Ovary (tissue), 9 donors: ENCODE measurements around the gene TBC1D14. TPM values are rescaled to one million over a fixed set of nuclear protein-coding genes. Genes with fewer than 3 reads are reported as not detected.

Experiments
- DNase-seq, 5 donors: peaks; one replicate each; pipeline ENCODE4 v3.0.0-alpha.2; 2019 to 2020
- H3K27ac ChIP-seq, 2 donors: fragments of 200-600 bp; one replicate each; pipeline versions ENCODE4 v1.5.1 to v1.8.0; 2019 to 2022
- H3K27me3 ChIP-seq: fragments of 200-600 bp; one replicate; pipeline ENCODE4 v1.8.0; 2022
- H3K36me3 ChIP-seq: fragments of 200-600 bp; sonication (generic); one replicate; pipeline ENCODE4 v1.5.1; 2019
- H3K4me1 ChIP-seq: one replicate; pipeline ENCODE4 v1.8.1; 2013; ENCODE audit warnings: mild to moderate bottlenecking, moderate library complexity; ENCODE audit not compliant: insufficient read depth
- H3K4me3 ChIP-seq: fragments of 200-600 bp; sonication (generic); one replicate; pipeline ENCODE4 v1.5.1; 2017
- H3K9me3 ChIP-seq, 2 donors: fragments of 200-600 bp in 1 of 2; sonication (generic) in 1 of 2; one replicate each; pipeline versions ENCODE4 v1.5.1 to v1.8.1; 2013 to 2019; ENCODE audit warnings: mild to moderate bottlenecking in 1 of 2, moderate library complexity in 1 of 2
- EP300 ChIP-seq: sonication (generic); formaldehyde crosslinking; IDR thresholded peaks from one replicate; pipeline ENCODE4 v1.6.1; 2017; ENCODE audit warnings: antibody characterized with exemption
- POLR2A ChIP-seq: fragments of 450-650 bp; IDR thresholded peaks from one replicate; pipeline ENCODE4 v1.6.1; 2017; ENCODE audit warnings: antibody characterized with exemption, mild to moderate bottlenecking, moderate library complexity
- WGBS, 3 donors: extraction: QIAGEN DNeasy Blood & Tissue Kit in 1 of 3; methylation state at CpG; one replicate each; pipeline versions ENCODE4 v1.1.5 to v1.1.7; 2013 to 2017; 5-methylcytosine and 5-hydroxymethylcytosine counted together
- intact Hi-C, 4 donors: fragments of 100-400 bp; cut with DNase I; formaldehyde crosslinking; loops; one replicate each; pipeline versions ENCODE4 v1.11.0 to v1.15.1; 2022 to 2023
- polyA plus RNA-seq, 2 donors: library from polyadenylated mRNA; stranded (reverse); fragments of 200-250 nt in 1 of 2; fragments of 350-450 nt in 1 of 2; fragmentation: Illumina TruSeq in 1 of 2; extraction: RNeasy Lipid Tissue Mini Kit (QIAGEN cat#74804) in 1 of 2; gene quantifications; one replicate each; pipeline ENCODE4 v1.2.3, GENCODE V29; 2013 to 2014
- total RNA-seq, 7 donors: library from RNA; depleted of rRNA in 2 of 7; stranded (reverse); fragments of >200 nt in 2 of 7; fragmentation: NEBNext Ultra II Directional in 3 of 7; extraction: Animal tissue kit (Norgen Biotek cat#: 25700) in 3 of 7; gene quantifications; one replicate each; pipeline versions ENCODE4 v1.1.0 to v1.2.4, GENCODE V29; 2016 to 2023
- TF ChIP-seq, protein P1 (sequence below), 3 donors: fragments of 450-650 bp in 2 of 3; fragments of 200-600 bp in 1 of 3; IDR thresholded peaks; one replicate each; pipeline versions ENCODE4 v1.5.1 to v1.8.0; 2016 to 2022; ENCODE audit warnings: antibody characterized with exemption in 3 of 3, mild to moderate bottlenecking in 1 of 3
- donor health status: DM: no; HTN: no; CAD: no; lungs with moderate emphysema.
- donor health status: DM: no; HTN: no; CAD: no.
- donor health status: Bipolar disorder and iron deficiency.
- donor health status: DM: yes; HTN: yes; CAD: no.
- donor health status: DM: no; HTN: no; CAD: no.
- donor health status: DM: yes; HTN: yes; CAD: no.

The TBC1D14 gene
- total and polyA plus RNA-seq, 9 donors, result 19.9 to 40.0 (median 34.4) TPM

DNA sequence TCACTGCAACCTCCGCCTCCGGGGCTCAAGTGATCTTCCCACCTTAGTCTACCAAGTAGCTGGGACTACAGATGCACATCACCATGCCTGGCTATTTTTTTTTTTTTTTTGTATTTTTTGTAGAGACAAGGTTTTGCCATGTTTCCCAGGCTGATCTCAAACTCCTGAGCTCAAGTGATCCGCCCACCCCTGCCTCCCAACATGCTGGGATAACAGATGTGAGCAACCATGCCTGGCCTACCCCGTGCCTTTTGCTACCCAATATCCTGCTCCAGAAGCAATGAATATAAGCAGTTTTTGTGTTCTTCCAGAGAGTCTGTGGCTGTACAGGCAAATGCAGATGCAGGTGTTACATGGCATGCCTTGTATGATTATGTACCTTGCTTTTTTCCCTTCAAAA is 50.5 kb downstream of the TBC1D14 start:
- Histone ChIP-seq H3K27me3 (no peaks in the 10 kb centered on the region), H3K36me3 (no peaks in the 10 kb centered on the region), H3K4me1 (no peaks in the 10 kb centered on the region), H3K27ac (no peak overlapping the region), H3K4me3 (no peak overlapping the region), H3K9me3 (no peaks in the 10 kb centered on the region)
- no peak for TF ChIP-seq POLR2A
- WGBS, 3 donors, result 85 to 89% (median 87%) methylated on average over 4 of the region's 4 CpGs
- intact Hi-C loops, result no loop called here
- DNase-seq, result no peak

DNA sequence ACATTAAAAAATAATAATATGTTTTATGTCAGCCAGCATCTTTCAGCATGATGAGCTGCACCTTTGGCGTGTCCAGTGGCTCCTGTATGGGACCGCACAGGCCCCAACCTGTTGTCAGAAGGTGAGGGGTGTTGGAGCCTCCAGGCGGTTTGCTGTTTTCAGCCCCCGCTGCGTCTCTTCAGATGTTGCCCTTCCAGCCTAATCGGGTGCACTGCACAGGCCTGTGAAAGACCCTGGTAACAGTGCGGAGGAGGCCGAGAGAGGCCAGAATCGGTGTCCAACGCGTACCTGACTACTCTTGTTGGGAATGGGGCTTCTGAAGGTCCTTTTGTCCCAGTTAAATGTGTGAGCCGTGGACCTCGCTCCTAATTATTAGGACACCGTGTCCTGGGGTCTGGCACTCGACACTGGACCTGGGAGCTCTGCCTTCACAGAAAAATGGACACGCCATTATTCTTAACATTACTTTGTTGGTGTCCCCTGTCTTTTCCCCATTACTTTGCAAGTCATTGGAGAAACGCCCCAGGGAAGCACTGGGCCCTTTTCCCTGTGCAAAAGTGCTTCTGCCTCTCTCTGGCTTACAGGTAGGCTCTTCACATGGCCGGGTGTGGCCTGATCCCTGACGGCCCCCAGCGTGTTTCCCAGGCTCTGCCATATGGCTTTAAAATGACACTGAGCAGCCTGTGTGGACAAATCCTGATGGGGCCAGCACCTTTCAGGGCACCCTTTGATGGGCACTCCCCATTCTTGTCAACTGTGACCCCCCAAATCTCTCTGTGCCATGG is 51.2 kb downstream of the TBC1D14 start:
- no peak overlapping the region for H3K4me3 ChIP-seq
- no peaks in the 10 kb centered on the region for H3K9me3 ChIP-seq
- no peak for DNase-seq
- WGBS, 3 donors, result 92 to 95% (median 94%) methylated on average over 20 of the region's 20 CpGs
- no peaks in the 10 kb centered on the region for H3K36me3 ChIP-seq
- no peak overlapping the region for H3K27ac ChIP-seq
- TF ChIP-seq, protein P1, sequence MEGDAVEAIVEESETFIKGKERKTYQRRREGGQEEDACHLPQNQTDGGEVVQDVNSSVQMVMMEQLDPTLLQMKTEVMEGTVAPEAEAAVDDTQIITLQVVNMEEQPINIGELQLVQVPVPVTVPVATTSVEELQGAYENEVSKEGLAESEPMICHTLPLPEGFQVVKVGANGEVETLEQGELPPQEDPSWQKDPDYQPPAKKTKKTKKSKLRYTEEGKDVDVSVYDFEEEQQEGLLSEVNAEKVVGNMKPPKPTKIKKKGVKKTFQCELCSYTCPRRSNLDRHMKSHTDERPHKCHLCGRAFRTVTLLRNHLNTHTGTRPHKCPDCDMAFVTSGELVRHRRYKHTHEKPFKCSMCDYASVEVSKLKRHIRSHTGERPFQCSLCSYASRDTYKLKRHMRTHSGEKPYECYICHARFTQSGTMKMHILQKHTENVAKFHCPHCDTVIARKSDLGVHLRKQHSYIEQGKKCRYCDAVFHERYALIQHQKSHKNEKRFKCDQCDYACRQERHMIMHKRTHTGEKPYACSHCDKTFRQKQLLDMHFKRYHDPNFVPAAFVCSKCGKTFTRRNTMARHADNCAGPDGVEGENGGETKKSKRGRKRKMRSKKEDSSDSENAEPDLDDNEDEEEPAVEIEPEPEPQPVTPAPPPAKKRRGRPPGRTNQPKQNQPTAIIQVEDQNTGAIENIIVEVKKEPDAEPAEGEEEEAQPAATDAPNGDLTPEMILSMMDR (IDR thresholded peaks at IDR 0.05), result no peak
- TF ChIP-seq EP300, result no peak
- TF ChIP-seq POLR2A, result no peak
- H3K27me3 ChIP-seq, result no peaks in the 10 kb centered on the region
- intact Hi-C loops, result no loop called here
- no peaks in the 10 kb centered on the region for H3K4me1 ChIP-seq

DNA sequence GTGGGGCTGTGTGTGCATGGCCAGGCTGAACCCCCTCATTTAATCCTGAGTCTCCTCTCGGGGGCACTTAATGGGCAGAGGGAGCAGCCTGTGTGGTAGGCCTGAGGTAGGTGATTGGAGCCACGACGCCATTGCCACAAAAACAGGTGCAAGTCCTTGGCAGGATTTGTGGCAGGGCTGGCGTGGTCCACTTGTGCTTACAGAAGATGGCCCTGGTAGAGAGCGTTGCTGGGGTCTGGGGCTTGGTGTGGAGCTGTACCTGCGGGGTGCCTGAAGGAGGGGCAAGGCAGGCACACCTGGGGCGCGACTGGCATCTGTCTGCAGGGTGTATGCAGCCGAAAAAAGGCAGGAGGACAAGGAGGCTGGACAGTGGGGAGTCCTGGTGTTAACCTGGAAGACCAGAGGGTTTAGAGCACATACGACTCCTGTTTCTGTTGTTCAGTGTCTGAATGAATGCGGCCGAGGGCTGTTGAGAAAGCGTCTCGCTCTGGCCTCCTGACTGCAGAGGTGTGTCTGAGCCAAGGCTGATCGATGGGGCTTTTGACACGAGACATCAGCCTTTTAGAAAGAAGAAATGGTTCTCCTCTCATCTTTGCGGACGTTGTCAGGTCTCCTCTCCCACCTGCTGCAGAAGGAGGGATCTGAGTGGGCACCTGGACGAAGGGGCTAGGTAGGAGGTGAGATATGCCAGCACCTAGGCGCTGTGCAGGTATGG is 52.0 kb downstream of the TBC1D14 start:
- TF ChIP-seq POLR2A (no peak), EP300 (no peak)
- TF ChIP-seq, protein P1 (IDR thresholded peaks at IDR 0.05), result no peak
- Histone ChIP-seq H3K27ac (no peak overlapping the region), H3K4me3 (no peak overlapping the region), H3K4me1 (no peaks in the 10 kb centered on the region), H3K27me3 (no peaks in the 10 kb centered on the region), H3K36me3 (no peaks in the 10 kb centered on the region), H3K9me3 (no peaks in the 10 kb centered on the region)
- WGBS, 3 donors, result 94 to 96% (median 95%) methylated on average over 20 of the region's 20 CpGs
- DNase-seq, result no peak
- intact Hi-C loops, result no loop called here

DNA sequence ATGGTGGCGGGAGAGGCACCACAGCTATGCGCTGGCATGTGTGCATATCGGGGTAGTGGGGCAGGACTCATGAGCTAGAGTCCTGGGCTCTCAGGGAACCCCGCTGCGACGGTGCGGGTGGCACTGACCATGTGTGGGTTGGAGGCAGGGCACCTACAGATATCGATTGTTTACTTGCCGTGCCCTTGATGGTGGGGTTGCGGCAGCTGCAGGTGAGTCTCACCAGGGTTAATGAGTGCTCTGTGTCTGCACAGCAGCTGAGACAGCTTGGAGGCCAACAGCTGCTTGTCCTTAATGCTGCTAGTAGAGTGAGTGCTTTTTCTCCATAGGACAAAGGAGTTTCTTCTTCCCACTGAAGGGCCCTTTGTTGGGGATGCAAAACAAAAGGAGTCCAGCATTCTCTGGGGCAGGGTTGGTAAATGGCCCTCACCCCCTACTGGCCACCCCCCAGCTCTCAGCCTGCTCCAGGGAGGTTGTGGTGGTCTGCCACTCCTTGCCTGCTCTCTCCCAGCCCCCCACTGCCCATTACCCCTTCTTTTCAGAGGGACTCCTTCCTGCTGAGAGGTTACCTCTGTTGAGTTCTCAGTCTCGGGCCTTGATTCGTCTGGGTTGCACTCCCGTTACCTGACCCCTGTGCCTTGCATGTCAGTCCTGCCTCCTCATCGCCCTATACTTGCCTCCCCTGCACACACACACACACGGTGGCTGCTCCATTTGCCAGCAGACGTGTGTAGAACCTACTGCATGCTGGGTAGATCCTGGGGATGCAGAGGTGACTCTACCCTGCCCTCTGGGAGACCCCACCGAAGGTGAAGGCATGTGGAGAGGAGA is 52.8 kb downstream of the TBC1D14 start:
- TF ChIP-seq, protein P1 (IDR thresholded peaks at IDR 0.05), result no peak
- TF ChIP-seq EP300 (no peak), POLR2A (no peak)
- Histone ChIP-seq H3K4me1 (no peaks in the 10 kb centered on the region), H3K4me3 (no peak overlapping the region), H3K9me3 (no peaks in the 10 kb centered on the region), H3K36me3 (no peaks in the 10 kb centered on the region), H3K27me3 (no peaks in the 10 kb centered on the region), H3K27ac (no peak overlapping the region)
- DNase-seq, result no peak
- intact Hi-C loops, result no loop called here
- WGBS, 3 donors, result 86 to 90% (median 89%) methylated on average over 17 of the region's 17 CpGs
